ENCODE measurements around the gene CLCN4.

GRCh38 chrX:10240918-10241317 lies 84.1 kb downstream of the CLCN4 start:
- TF ChIP-seq EP300 (IDR thresholded peaks at IDR 0.05), result no peak
- no peak for TF ChIP-seq CTCF (IDR thresholded peaks at IDR 0.05)

Data from ovary (tissue), 3 donors.